ENCODE measurements around the gene IPO11.

Gene IPO11

GRCh38 chr5:62627901-62628300 lies 215.3 kb downstream of the IPO11 start:
- Mint-ChIP-seq H3K9me3 (no peaks in the 10 kb centered on the region), H3K36me3 (ENCODE audit: low read depth) (peaks cover 4% of the 10 kb centered on the region), H3K27me3 (ENCODE audit: low read depth) (no peaks in the 10 kb centered on the region), H3K4me3 (no peak overlapping the region), H3K4me1 (ENCODE audit: low read depth) (no peaks in the 10 kb centered on the region), H3K27ac (no peak overlapping the region)

GRCh38 chr5:62631909-62632580 lies 219.5 kb downstream of the IPO11 start:
- no peaks in the 10 kb centered on the region for H3K9me3 Mint-ChIP-seq
- H3K36me3 Mint-ChIP-seq (ENCODE audit: low read depth) = peaks cover 3% of the 10 kb centered on the region
- H3K27ac Mint-ChIP-seq = no peak overlapping the region
- no peaks in the 10 kb centered on the region for H3K4me1 Mint-ChIP-seq (ENCODE audit: low read depth)
- no peak overlapping the region for H3K4me3 Mint-ChIP-seq
- H3K27me3 Mint-ChIP-seq (ENCODE audit: low read depth) = no peaks in the 10 kb centered on the region

GRCh38 chr5:62633243-62633642 lies 220.7 kb downstream of the IPO11 start:
- Mint-ChIP-seq H3K4me3 (no peak overlapping the region), H3K4me1 (ENCODE audit: low read depth) (no peaks in the 10 kb centered on the region), H3K9me3 (no peaks in the 10 kb centered on the region), H3K27ac (no peak overlapping the region), H3K27me3 (ENCODE audit: low read depth) (no peaks in the 10 kb centered on the region), H3K36me3 (ENCODE audit: low read depth) (peaks cover 1% of the 10 kb centered on the region)

DNA sequence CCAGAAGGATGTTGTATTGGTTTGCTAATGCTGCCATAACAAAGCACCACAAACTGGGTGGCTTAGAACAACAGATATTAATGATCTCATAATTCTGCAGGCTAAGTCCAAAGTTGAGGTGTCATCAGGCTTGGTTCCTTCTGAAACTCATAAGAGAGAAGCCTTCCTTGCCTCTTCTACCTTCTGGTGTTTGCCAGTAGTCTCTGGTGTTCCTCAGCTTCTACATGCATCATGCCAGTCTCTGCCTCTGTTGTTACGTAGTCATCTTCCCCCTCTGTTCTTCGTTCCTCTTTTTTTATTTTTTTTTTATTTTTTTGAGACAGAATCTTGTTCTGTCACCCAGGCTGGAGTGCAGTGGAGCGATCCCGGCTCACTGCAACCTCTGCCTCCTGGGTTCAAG lies 227.9 kb downstream of the IPO11 start:
- no peaks in the 10 kb centered on the region for H3K27me3 Mint-ChIP-seq (ENCODE audit: low read depth)
- H3K4me1 Mint-ChIP-seq (ENCODE audit: low read depth) = peaks cover 4% of the 10 kb centered on the region
- H3K4me3 Mint-ChIP-seq = no peak overlapping the region
- no peak overlapping the region for H3K27ac Mint-ChIP-seq
- H3K36me3 Mint-ChIP-seq (ENCODE audit: low read depth) = no peaks in the 10 kb centered on the region
- H3K9me3 Mint-ChIP-seq = no peaks in the 10 kb centered on the region

- no peaks in the 10 kb centered on the region for H3K27me3 Mint-ChIP-seq (ENCODE audit: low read depth)
- H3K9me3 Mint-ChIP-seq = no peaks in the 10 kb centered on the region
- H3K27ac Mint-ChIP-seq = no peak overlapping the region
- H3K4me3 Mint-ChIP-seq = no peak overlapping the region
- peaks cover 4% of the 10 kb centered on the region for H3K4me1 Mint-ChIP-seq (ENCODE audit: low read depth)
- no peaks in the 10 kb centered on the region for H3K36me3 Mint-ChIP-seq (ENCODE audit: low read depth)
Measured at GRCh38 chr5:62642468-62642867, 229.9 kb downstream of the IPO11 start.

DNA sequence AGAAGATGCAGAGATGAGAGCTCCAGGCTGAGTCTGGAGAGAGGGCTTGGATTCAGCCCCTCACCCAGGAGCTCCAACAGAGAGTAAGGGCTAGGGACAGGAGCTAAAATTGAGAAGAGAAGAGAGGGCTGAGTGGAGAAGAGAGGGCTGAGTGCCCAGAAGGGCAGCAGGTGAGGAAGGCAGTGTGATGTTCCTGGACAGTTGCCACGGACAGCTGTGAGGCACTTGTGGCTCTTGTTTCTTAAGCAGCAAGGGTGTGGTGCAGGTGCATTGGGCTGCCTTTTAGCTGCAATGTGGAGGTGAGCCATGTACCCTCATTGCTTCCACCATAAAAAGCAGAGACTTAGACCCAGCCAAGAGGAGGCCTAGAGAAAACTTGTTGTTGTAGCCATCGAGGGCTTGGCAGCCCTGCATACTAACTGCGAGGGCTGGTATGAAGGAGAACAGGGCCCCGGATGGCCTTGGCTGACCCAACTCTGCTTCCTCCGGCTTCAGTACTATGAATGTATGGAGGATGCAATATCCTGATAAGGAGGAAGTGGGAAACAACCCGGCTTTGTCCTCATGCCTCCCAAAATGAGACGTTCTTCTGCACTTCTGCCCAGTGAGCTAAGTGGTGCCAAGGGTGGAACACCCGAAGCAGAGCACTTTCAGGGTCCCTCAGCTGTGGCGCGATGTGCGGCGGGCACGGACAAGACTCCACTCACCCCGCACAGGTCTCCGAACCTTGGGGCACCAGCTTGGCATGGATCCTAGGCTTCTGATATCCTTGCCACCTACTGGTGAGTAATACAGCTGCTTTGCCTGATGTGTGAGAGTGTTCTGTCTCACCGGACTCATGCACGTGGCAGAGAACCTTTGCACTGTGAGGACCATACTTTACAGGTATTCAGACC lies 231.2 kb downstream of the IPO11 start:
- H3K27me3 Mint-ChIP-seq (ENCODE audit: low read depth) = no peaks in the 10 kb centered on the region
- H3K36me3 Mint-ChIP-seq (ENCODE audit: low read depth) = no peaks in the 10 kb centered on the region
- peaks cover 4% of the 10 kb centered on the region for H3K4me1 Mint-ChIP-seq (ENCODE audit: low read depth)
- no peak overlapping the region for H3K4me3 Mint-ChIP-seq
- no peak overlapping the region for H3K27ac Mint-ChIP-seq
- no peaks in the 10 kb centered on the region for H3K9me3 Mint-ChIP-seq

DNA sequence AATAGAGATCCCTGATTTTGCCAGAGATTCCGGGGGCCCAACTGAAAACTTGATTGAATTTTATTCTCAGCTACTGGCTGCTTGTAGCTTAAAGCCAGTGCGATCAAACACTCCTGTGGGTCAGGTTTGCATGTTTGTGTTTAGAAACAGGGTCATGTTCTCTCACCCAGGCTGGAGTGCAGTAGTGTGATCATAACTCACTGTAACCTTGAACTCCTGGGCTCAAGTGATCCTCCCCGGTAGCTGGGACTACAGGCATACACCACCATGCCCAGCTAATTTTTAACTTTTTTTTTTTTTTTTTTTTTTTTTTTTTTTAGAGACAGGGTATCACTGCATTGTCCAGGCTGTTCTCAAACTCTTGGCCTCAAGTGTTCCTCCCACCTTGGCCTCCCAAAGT lies 232.7 kb downstream of the IPO11 start:
- Mint-ChIP-seq H3K9me3 (no peaks in the 10 kb centered on the region), H3K27ac (no peak overlapping the region), H3K27me3 (ENCODE audit: low read depth) (no peaks in the 10 kb centered on the region), H3K36me3 (ENCODE audit: low read depth) (no peaks in the 10 kb centered on the region), H3K4me3 (no peak overlapping the region), H3K4me1 (ENCODE audit: low read depth) (no peaks in the 10 kb centered on the region)

DNA sequence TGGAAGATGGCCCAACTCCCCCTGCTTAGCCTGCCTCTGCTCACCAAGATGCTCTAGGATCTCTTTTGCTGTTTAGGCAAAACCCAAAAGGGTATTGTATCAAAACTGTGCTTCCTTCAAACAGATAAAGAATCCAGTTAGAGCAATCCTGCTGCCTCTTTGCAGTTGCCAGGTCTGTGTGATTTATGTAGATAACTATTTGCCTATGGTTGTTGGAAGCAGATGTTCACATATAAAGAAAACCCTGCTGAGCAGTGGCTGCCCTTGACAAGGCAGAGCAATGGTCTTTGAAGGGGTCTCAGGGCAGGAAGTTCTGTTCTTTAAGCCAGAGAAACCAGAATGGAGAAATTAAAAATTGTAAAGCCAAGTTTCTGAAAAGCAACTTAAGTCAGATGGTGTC lies 234.7 kb downstream of the IPO11 start:
- H3K9me3 Mint-ChIP-seq = no peaks in the 10 kb centered on the region
- no peaks in the 10 kb centered on the region for H3K36me3 Mint-ChIP-seq (ENCODE audit: low read depth)
- no peak overlapping the region for H3K27ac Mint-ChIP-seq
- no peak overlapping the region for H3K4me3 Mint-ChIP-seq
- no peaks in the 10 kb centered on the region for H3K4me1 Mint-ChIP-seq (ENCODE audit: low read depth)
- H3K27me3 Mint-ChIP-seq (ENCODE audit: low read depth) = no peaks in the 10 kb centered on the region

- no peak overlapping the region for H3K27ac Mint-ChIP-seq
- peaks cover 6% of the 10 kb centered on the region for H3K4me1 Mint-ChIP-seq (ENCODE audit: low read depth)
- peaks cover 3% of the 10 kb centered on the region for H3K36me3 Mint-ChIP-seq (ENCODE audit: low read depth)
- H3K27me3 Mint-ChIP-seq (ENCODE audit: low read depth) = no peaks in the 10 kb centered on the region
- H3K9me3 Mint-ChIP-seq = no peaks in the 10 kb centered on the region
- no peak overlapping the region for H3K4me3 Mint-ChIP-seq
Measured at GRCh38 chr5:62649025-62649424, 236.5 kb downstream of the IPO11 start.

DNA sequence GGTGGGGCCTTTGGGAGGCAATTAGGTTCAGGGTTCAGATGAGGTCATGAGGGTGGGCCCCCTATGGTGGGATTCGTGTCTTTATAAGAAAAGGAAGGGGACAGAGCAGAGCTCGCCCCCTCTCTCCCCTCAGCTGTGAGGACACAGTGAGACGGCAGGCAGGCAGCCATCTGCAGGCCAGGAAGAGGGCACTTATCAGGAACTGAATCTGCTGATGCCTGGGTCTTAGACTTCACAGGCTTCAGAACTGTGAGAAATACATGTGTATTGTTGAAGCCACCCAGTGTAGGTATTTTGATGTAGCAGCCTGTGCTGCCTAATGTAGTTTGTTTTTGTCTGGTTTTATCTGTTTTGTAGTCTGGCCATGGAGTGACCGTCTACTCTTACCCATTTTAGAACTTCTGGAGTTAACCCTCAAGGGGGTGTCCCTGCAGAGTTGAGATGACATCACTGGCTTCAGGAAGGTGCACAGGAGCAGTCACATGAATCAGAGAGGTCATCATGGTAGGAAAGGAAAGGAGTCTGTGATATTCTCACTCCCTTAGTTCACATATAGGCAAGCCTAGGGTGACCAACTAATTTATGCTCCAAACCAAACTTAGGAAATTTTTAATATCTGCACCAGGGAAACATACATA lies 237.0 kb downstream of the IPO11 start:
- H3K27ac Mint-ChIP-seq = no peak overlapping the region
- H3K4me1 Mint-ChIP-seq (ENCODE audit: low read depth) = peaks cover 6% of the 10 kb centered on the region
- peaks cover 3% of the 10 kb centered on the region for H3K9me3 Mint-ChIP-seq
- H3K27me3 Mint-ChIP-seq (ENCODE audit: low read depth) = no peaks in the 10 kb centered on the region
- H3K36me3 Mint-ChIP-seq (ENCODE audit: low read depth) = peaks cover 5% of the 10 kb centered on the region
- H3K4me3 Mint-ChIP-seq = no peak overlapping the region

DNA sequence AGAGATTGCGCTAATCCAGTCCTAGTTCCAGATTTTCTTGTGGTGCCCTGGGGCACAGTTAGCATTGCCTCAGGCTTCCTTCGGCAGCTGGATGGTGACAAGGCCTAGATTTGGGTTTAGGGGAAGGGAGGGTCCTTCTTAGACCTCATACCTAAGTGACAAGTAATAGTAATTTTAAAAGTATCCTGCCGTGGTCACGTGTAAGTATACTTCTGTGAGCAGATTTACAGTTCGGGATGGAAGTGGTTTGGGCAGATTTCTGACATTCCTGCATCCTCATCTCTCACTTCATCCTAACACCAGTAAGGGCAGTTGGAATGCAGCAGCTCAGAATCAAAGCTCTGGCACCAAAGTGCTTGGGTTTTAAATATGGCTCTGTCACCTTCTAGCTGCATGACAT lies 237.6 kb downstream of the IPO11 start:
- Mint-ChIP-seq H3K4me1 (ENCODE audit: low read depth) (peaks cover 6% of the 10 kb centered on the region), H3K9me3 (peaks cover 5% of the 10 kb centered on the region), H3K27me3 (ENCODE audit: low read depth) (no peaks in the 10 kb centered on the region), H3K4me3 (no peak overlapping the region), H3K27ac (no peak overlapping the region), H3K36me3 (ENCODE audit: low read depth) (peaks cover 5% of the 10 kb centered on the region)

DNA sequence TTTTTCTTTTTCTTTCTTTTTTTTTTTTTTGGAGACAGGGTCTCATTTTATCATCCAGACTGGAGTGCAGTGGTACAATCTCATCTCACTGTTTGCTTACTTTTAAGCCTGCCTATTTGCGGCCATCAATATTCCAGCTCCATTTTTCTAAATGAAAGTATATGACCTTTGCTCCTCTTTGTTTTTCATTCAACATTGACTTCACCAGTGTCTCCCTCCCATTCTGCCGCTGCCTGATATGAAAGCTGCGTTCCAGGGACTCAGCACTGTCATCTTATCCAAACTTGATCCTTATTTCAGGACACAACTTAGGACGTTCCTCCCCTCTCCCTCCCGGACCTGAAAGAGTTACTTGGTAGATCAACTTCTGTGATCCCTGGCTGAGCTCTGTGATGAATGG lies 239.7 kb downstream of the IPO11 start:
- H3K4me3 Mint-ChIP-seq = no peak overlapping the region
- peaks cover 5% of the 10 kb centered on the region for H3K36me3 Mint-ChIP-seq (ENCODE audit: low read depth)
- H3K27ac Mint-ChIP-seq = no peak overlapping the region
- peaks cover 5% of the 10 kb centered on the region for H3K9me3 Mint-ChIP-seq
- H3K4me1 Mint-ChIP-seq (ENCODE audit: low read depth) = peaks cover 6% of the 10 kb centered on the region
- no peaks in the 10 kb centered on the region for H3K27me3 Mint-ChIP-seq (ENCODE audit: low read depth)

- Mint-ChIP-seq H3K36me3 (ENCODE audit: low read depth) (peaks cover 5% of the 10 kb centered on the region), H3K27me3 (ENCODE audit: low read depth) (no peaks in the 10 kb centered on the region), H3K9me3 (peaks cover 6% of the 10 kb centered on the region), H3K4me3 (no peak overlapping the region), H3K4me1 (ENCODE audit: low read depth) (peaks cover 6% of the 10 kb centered on the region), H3K27ac (no peak overlapping the region)
Measured at GRCh38 chr5:62653001-62653863, 240.7 kb downstream of the IPO11 start.

DNA sequence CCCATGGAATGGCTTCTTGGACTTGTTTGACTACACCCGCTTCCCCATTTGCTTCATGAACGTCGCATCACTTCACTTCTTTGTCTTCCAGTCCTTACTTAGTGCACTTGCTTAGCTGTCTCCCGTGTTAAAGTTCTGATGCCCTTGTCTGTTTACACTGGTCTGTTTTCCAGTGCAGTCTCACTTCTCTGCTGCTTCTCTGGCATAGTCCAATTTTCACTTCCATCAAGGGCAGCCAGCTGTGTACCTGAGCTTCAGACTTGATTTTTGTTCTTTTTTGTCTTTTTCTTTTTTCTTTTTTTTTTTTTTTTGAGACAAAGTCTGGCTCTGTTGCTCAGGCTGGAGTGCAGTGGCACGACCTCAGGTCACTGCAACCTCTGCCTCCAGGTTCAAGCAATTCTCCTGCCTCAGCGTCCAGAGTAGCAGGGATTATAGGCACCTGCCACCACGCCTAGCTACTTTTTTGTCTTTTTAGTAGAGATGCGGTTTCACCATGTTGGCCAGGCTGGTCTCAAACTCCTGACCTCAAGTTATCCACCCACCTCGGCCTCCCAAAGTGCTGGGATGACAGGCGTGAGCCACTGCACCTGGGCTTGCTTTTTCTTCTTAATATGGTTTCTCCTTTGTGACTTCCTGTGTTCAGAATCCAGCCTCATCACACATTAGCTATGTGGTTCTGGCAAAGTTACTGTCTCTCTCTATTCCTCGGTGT lies 241.5 kb downstream of the IPO11 start:
- Mint-ChIP-seq H3K27me3 (ENCODE audit: low read depth) (no peaks in the 10 kb centered on the region), H3K4me1 (ENCODE audit: low read depth) (peaks cover 6% of the 10 kb centered on the region), H3K27ac (no peak overlapping the region), H3K4me3 (no peak overlapping the region), H3K9me3 (peaks cover 9% of the 10 kb centered on the region), H3K36me3 (ENCODE audit: low read depth) (peaks cover 5% of the 10 kb centered on the region)
